ENCODE results near the gene ADNP2.

Gene ADNP2

DNA sequence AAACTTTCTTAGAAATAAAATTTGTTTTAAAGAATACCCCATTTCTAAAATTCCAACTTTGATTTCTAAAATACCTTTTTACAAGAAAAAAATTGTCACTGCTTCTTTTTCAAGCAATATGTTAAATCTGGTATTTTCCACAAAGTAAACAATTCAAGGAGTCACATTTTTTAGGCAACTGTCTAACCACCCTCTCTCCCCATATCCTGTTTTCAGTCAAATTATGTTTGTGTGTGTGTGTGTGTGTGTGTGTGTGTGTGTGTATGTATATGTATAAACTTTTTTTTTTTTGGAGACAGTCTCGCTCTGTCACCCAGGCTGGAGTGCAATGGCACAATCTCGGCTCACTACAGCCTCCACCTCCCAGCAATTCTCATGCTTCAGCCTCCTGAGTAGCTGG lies 59.3 kb downstream of the ADNP2 start:
- peaks cover 3% of the 10 kb centered on the region for H3K27me3 ChIP-seq (ENCODE audit: control insufficient read depth, insufficient read depth, low read length)
- H3K4me1 ChIP-seq (ENCODE audit: control insufficient read depth, insufficient read depth, low read length) = peaks cover 8% of the 10 kb centered on the region
- no peak overlapping the region for H3K4me3 ChIP-seq (ENCODE audit: low read length)
- no peak overlapping the region for H3K9ac ChIP-seq (ENCODE audit: low read length)
- H3K36me3 ChIP-seq (ENCODE audit: control insufficient read depth, insufficient read depth, low read length) = no peaks in the 10 kb centered on the region
- H3K9me3 ChIP-seq (ENCODE audit: control insufficient read depth, low read length) = no peaks in the 10 kb centered on the region

DNA sequence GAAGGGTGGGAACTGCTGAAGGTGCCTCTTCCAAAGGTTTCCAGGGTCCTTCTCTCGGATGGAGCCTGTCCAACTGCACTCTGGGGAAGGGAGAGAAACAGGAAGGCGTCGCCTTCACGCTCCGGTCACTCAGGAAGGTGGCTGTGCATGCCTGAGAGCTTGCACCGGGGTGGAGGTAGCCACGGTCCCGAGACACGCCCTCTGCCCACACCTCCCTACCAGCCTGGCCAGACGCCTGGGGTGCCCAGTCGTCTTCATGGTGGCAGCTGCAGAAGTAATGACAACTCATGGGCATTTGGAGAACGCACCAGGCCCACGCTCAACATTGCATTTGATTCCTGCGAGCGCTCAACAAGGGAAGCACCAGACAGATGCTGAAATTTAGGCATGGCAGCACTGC lies 59.9 kb downstream of the ADNP2 start:
- Histone ChIP-seq H3K9me3 (ENCODE audit: control insufficient read depth, low read length) (no peaks in the 10 kb centered on the region), H3K36me3 (ENCODE audit: control insufficient read depth, insufficient read depth, low read length) (no peaks in the 10 kb centered on the region), H3K4me1 (ENCODE audit: control insufficient read depth, insufficient read depth, low read length) (peaks cover 8% of the 10 kb centered on the region), H3K4me3 (ENCODE audit: low read length) (no peak overlapping the region), H3K9ac (ENCODE audit: low read length) (no peak overlapping the region), H3K27me3 (ENCODE audit: control insufficient read depth, insufficient read depth, low read length) (peaks cover 3% of the 10 kb centered on the region)

GRCh38 chr18:80169607-80170006 lies 60.5 kb downstream of the ADNP2 start:
- Histone ChIP-seq H3K9me3 (ENCODE audit: control insufficient read depth, low read length) (no peaks in the 10 kb centered on the region), H3K27me3 (ENCODE audit: control insufficient read depth, insufficient read depth, low read length) (peaks cover 3% of the 10 kb centered on the region), H3K4me3 (ENCODE audit: low read length) (no peak overlapping the region), H3K36me3 (ENCODE audit: control insufficient read depth, insufficient read depth, low read length) (no peaks in the 10 kb centered on the region), H3K4me1 (ENCODE audit: control insufficient read depth, insufficient read depth, low read length) (peaks cover 8% of the 10 kb centered on the region), H3K9ac (ENCODE audit: low read length) (no peak overlapping the region)

GRCh38 chr18:80170395-80171053 lies 61.5 kb downstream of the ADNP2 start:
- H3K9me3 ChIP-seq (ENCODE audit: control insufficient read depth, low read length) = no peaks in the 10 kb centered on the region
- no peaks in the 10 kb centered on the region for H3K36me3 ChIP-seq (ENCODE audit: control insufficient read depth, insufficient read depth, low read length)
- no peak overlapping the region for H3K4me3 ChIP-seq (ENCODE audit: low read length)
- peaks cover 8% of the 10 kb centered on the region for H3K4me1 ChIP-seq (ENCODE audit: control insufficient read depth, insufficient read depth, low read length)
- H3K9ac ChIP-seq (ENCODE audit: low read length) = no peak overlapping the region
- H3K27me3 ChIP-seq (ENCODE audit: control insufficient read depth, insufficient read depth, low read length) = peaks cover 3% of the 10 kb centered on the region

DNA sequence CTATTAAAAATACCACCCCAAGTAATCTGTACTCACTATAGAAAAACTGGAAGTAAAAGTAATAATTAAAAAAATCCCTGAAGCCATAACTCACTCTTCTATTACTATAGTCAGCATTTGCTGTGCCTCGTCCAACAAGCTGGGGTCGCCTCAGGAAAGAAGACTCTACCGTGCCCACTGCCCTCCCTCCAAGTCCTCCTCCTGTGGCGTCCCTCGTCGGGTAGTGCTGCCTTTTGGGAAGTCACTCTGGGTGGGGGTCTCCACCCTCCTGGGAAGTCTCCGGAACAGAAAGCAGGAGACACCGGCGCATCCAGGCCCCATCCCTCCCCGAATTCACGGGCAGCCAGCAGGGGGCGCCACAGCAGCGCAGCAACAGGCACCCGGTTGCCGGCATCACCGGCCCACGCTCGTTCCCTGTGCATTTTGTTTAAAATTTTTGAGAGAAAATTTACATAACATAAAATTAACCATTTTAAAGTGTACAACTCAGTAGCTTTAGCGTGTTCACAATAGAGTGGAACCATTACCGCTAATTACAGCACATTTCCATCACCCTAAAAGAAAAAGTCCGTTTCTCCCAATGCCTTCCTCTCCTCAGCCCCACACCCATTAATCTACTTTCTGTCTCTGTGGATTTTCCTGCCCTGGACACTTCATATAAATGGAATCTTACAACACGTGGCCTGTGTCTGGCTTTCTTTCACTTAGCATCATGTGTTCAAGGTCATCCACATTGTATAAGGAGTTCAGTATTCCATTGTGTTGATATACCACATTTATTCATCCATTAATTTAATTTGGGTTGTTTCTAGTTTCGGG lies 62.2 kb downstream of the ADNP2 start:
- Histone ChIP-seq H3K9ac (ENCODE audit: low read length) (no peak overlapping the region), H3K4me1 (ENCODE audit: control insufficient read depth, insufficient read depth, low read length) (peaks cover 8% of the 10 kb centered on the region)

GRCh38 chr18:80172056-80172455 lies 63.0 kb downstream of the ADNP2 start:
- Histone ChIP-seq H3K9me3 (ENCODE audit: control insufficient read depth, low read length) (no peaks in the 10 kb centered on the region), H3K4me3 (ENCODE audit: low read length) (no peak overlapping the region), H3K9ac (ENCODE audit: low read length) (no peak overlapping the region), H3K27me3 (ENCODE audit: control insufficient read depth, insufficient read depth, low read length) (peaks cover 3% of the 10 kb centered on the region), H3K36me3 (ENCODE audit: control insufficient read depth, insufficient read depth, low read length) (no peaks in the 10 kb centered on the region), H3K4me1 (ENCODE audit: control insufficient read depth, insufficient read depth, low read length) (peaks cover 8% of the 10 kb centered on the region)

More for the DNA sequence above, 62.2 kb downstream of the ADNP2 start:
- H3K27me3 ChIP-seq (ENCODE audit: control insufficient read depth, insufficient read depth, low read length) = peaks cover 3% of the 10 kb centered on the region
- no peaks in the 10 kb centered on the region for H3K36me3 ChIP-seq (ENCODE audit: control insufficient read depth, insufficient read depth, low read length)
- no peaks in the 10 kb centered on the region for H3K9me3 ChIP-seq (ENCODE audit: control insufficient read depth, low read length)
- no peak overlapping the region for H3K4me3 ChIP-seq (ENCODE audit: low read length)

- Histone ChIP-seq H3K36me3 (ENCODE audit: control insufficient read depth, insufficient read depth, low read length) (no peaks in the 10 kb centered on the region), H3K9me3 (ENCODE audit: control insufficient read depth, low read length) (no peaks in the 10 kb centered on the region), H3K4me1 (ENCODE audit: control insufficient read depth, insufficient read depth, low read length) (peaks cover 8% of the 10 kb centered on the region), H3K9ac (ENCODE audit: low read length) (no peak overlapping the region), H3K4me3 (ENCODE audit: low read length) (no peak overlapping the region), H3K27me3 (ENCODE audit: control insufficient read depth, insufficient read depth, low read length) (peaks cover 3% of the 10 kb centered on the region)
Measured at GRCh38 chr18:80173060-80173459, 64.0 kb downstream of the ADNP2 start.

GRCh38 chr18:80175451-80176204 lies 66.6 kb downstream of the ADNP2 start:
- peaks cover 8% of the 10 kb centered on the region for H3K4me1 ChIP-seq (ENCODE audit: control insufficient read depth, insufficient read depth, low read length)
- no peaks in the 10 kb centered on the region for H3K36me3 ChIP-seq (ENCODE audit: control insufficient read depth, insufficient read depth, low read length)
- no peak overlapping the region for H3K4me3 ChIP-seq (ENCODE audit: low read length)
- no peak overlapping the region for H3K9ac ChIP-seq (ENCODE audit: low read length)
- H3K27me3 ChIP-seq (ENCODE audit: control insufficient read depth, insufficient read depth, low read length) = peaks cover 3% of the 10 kb centered on the region
- H3K9me3 ChIP-seq (ENCODE audit: control insufficient read depth, low read length) = no peaks in the 10 kb centered on the region

- Histone ChIP-seq H3K9me3 (ENCODE audit: control insufficient read depth, low read length) (no peaks in the 10 kb centered on the region), H3K9ac (ENCODE audit: low read length) (no peak overlapping the region), H3K4me1 (ENCODE audit: control insufficient read depth, insufficient read depth, low read length) (peaks cover 1% of the 10 kb centered on the region), H3K36me3 (ENCODE audit: control insufficient read depth, insufficient read depth, low read length) (no peaks in the 10 kb centered on the region), H3K4me3 (ENCODE audit: low read length) (no peak overlapping the region), H3K27me3 (ENCODE audit: control insufficient read depth, insufficient read depth, low read length) (peaks cover 1% of the 10 kb centered on the region)
Measured at GRCh38 chr18:80176334-80177073, 67.4 kb downstream of the ADNP2 start.

- no peaks in the 10 kb centered on the region for H3K27me3 ChIP-seq (ENCODE audit: control insufficient read depth, insufficient read depth, low read length)
- H3K9me3 ChIP-seq (ENCODE audit: control insufficient read depth, low read length) = no peaks in the 10 kb centered on the region
- H3K4me1 ChIP-seq (ENCODE audit: control insufficient read depth, insufficient read depth, low read length) = no peaks in the 10 kb centered on the region
- no peak overlapping the region for H3K4me3 ChIP-seq (ENCODE audit: low read length)
- no peak overlapping the region for H3K9ac ChIP-seq (ENCODE audit: low read length)
- no peaks in the 10 kb centered on the region for H3K36me3 ChIP-seq (ENCODE audit: control insufficient read depth, insufficient read depth, low read length)
Measured at GRCh38 chr18:80177128-80177527, 68.1 kb downstream of the ADNP2 start.

DNA sequence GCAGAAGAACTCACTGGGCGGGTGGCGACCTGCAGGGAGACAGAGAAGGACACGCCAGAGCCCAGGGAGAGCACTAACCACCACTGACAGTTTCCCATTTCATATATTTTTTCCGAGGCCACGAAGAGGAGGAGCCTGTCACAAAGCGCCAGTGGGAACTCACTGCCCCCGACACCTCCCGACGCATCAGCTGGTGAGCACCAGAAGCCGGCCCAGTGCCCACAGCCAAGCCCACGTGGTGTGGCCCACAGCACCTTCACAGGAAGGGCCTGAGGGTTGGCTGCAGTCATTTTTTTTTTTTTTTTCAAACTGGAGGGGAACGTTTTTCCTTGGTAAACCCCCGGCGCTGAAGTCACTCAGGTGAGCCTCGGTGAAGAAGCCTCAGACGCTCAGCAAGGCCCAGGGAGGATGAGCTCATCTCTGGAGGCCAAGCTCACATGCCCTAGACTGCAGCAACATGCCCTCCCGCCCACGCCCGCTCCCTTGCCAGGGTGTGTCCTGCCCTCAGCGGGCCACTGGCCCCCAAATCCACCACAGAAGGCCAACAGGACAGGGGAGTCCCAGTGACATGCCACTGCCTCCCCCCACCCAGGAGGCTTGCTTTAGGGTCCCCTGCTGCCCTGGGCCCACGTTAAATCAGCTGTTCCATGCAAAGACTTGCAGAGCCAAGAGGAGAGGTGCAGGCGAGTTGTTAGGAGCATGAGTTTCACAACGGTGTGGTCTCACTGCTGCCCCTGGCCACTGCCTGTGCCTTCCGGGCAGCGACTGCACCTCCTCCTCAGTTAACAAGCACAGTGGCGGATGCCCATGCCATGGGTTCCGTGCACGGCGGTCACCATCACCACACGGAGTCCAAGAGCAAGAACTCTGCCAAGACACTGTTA lies 70.1 kb downstream of the ADNP2 start:
- Histone ChIP-seq H3K9me3 (ENCODE audit: control insufficient read depth, low read length) (no peaks in the 10 kb centered on the region), H3K9ac (ENCODE audit: low read length) (no peak overlapping the region), H3K36me3 (ENCODE audit: control insufficient read depth, insufficient read depth, low read length) (no peaks in the 10 kb centered on the region), H3K4me3 (ENCODE audit: low read length) (no peak overlapping the region), H3K27me3 (ENCODE audit: control insufficient read depth, insufficient read depth, low read length) (no peaks in the 10 kb centered on the region), H3K4me1 (ENCODE audit: control insufficient read depth, insufficient read depth, low read length) (no peaks in the 10 kb centered on the region)
